ENCODE data around the gene PIK3R4.
A peak's percentile ranks its signal among the peaks of the same experiment; 100 is the strongest.

DNA sequence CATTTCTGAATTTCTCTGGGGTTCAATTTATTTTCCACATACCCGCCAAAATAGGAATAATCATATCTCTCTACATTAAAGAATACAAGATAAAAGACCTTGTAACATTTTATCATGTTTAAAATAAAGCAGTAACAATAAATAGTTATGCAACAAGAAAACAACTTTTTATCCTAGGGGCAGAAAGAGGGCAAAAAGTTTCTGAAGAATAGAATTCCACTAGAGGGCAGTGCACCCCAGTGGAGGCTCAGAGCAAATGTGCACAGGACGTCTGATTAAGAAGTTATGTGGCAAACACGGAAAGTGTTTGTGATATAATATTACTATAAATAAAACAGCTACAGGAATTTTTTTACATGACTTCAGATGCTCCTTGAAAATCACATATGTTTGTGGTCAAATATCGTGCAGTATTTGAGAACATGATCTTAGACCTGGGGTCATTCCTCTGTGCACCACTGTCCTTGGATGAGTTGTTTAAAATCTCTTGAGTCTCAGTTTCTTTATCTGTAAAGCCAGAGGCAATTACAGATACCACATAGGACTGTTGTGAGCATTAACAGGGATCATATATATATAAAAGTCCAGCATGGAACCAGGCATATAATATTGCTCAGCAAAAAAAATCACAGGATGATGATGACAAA lies 13.2 kb upstream of the PIK3R4 start:
- TF ChIP-seq POLR2A (IDR thresholded peaks at IDR 0.05), result no peak
- TF ChIP-seq, protein P1, sequence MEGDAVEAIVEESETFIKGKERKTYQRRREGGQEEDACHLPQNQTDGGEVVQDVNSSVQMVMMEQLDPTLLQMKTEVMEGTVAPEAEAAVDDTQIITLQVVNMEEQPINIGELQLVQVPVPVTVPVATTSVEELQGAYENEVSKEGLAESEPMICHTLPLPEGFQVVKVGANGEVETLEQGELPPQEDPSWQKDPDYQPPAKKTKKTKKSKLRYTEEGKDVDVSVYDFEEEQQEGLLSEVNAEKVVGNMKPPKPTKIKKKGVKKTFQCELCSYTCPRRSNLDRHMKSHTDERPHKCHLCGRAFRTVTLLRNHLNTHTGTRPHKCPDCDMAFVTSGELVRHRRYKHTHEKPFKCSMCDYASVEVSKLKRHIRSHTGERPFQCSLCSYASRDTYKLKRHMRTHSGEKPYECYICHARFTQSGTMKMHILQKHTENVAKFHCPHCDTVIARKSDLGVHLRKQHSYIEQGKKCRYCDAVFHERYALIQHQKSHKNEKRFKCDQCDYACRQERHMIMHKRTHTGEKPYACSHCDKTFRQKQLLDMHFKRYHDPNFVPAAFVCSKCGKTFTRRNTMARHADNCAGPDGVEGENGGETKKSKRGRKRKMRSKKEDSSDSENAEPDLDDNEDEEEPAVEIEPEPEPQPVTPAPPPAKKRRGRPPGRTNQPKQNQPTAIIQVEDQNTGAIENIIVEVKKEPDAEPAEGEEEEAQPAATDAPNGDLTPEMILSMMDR (IDR thresholded peaks at IDR 0.05), result peak; percentile 49 to 73 (median 68)
- TF ChIP-seq EP300 (IDR thresholded peaks at IDR 0.05), result no peak
